Suprapubic skin (tissue), 3 donors: ENCODE measurements around the gene DGCR2.

Experiments
- POLR2A ChIP-seq, 2 donors: fragments of 450-650 bp; IDR thresholded peaks; one replicate each; pipeline ENCODE4 v1.6.1; 2017; ENCODE audit warnings: antibody characterized with exemption in 2 of 2, mild to moderate bottlenecking in 2 of 2, moderate library complexity in 2 of 2
- TF ChIP-seq, protein P1 (sequence below), 2 donors: fragments of 200-600 bp in 1 of 2; fragments of 450-650 bp in 1 of 2; sonication (generic) in 1 of 2; IDR thresholded peaks; one replicate each; pipeline ENCODE4 v1.5.1; 2016 to 2019; ENCODE audit warnings: antibody characterized with exemption in 2 of 2, mild to moderate bottlenecking in 1 of 2, moderate library complexity in 1 of 2

DNA sequence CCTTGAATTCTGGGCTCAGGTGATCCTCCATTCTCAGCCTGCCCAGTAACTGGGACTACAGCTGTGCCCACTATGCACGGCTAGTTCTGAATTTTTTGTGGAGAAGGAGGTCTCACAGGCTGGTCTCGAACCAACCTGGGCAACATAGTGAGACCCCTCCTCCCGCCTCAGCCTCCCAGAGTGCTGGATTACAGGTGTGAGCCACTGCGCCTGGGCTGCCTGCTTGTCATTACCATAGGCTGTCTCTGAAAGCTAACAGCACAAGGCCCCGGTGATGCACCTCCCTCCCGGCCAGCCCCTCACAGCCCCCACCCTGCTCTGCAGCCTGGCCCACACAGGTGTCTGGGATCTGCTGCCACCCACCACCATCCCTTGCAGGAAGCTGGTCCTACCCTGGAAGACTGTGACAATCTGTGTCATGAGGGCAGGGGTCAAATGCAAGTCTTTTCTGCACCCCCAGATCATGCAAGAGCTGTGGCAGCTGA is 82.4 kb downstream of the DGCR2 start:
- no peak for TF ChIP-seq POLR2A (IDR thresholded peaks at IDR 0.05)
- TF ChIP-seq, protein P1, sequence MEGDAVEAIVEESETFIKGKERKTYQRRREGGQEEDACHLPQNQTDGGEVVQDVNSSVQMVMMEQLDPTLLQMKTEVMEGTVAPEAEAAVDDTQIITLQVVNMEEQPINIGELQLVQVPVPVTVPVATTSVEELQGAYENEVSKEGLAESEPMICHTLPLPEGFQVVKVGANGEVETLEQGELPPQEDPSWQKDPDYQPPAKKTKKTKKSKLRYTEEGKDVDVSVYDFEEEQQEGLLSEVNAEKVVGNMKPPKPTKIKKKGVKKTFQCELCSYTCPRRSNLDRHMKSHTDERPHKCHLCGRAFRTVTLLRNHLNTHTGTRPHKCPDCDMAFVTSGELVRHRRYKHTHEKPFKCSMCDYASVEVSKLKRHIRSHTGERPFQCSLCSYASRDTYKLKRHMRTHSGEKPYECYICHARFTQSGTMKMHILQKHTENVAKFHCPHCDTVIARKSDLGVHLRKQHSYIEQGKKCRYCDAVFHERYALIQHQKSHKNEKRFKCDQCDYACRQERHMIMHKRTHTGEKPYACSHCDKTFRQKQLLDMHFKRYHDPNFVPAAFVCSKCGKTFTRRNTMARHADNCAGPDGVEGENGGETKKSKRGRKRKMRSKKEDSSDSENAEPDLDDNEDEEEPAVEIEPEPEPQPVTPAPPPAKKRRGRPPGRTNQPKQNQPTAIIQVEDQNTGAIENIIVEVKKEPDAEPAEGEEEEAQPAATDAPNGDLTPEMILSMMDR (IDR thresholded peaks at IDR 0.05) = no peak
